ES-I3 (cell line): ENCODE results near the gene ROS1.

Source experiments
- H3K36me3 ChIP-seq: 2 replicates; pipeline ENCODE4 v1.6.1; 2013; ENCODE audit warnings: mild to moderate bottlenecking, low read length, control low read depth, moderate library complexity; ENCODE audit not compliant: insufficient read depth
- H3K4me1 ChIP-seq: 2 replicates; pipeline ENCODE4 v1.6.1; 2013; ENCODE audit warnings: mild to moderate bottlenecking, control low read depth, low read length; ENCODE audit not compliant: insufficient read depth
- H3K9ac ChIP-seq: 2 replicates; pipeline ENCODE4 v1.6.1; 2013; ENCODE audit warnings: low read depth, mild to moderate bottlenecking, low read length, moderate library complexity
- H3K9me3 ChIP-seq: 2 replicates; pipeline ENCODE4 v1.6.1; 2013; ENCODE audit warnings: mild to moderate bottlenecking, low read length, moderate library complexity; ENCODE audit not compliant: control insufficient read depth, insufficient read depth

Gene ROS1

DNA sequence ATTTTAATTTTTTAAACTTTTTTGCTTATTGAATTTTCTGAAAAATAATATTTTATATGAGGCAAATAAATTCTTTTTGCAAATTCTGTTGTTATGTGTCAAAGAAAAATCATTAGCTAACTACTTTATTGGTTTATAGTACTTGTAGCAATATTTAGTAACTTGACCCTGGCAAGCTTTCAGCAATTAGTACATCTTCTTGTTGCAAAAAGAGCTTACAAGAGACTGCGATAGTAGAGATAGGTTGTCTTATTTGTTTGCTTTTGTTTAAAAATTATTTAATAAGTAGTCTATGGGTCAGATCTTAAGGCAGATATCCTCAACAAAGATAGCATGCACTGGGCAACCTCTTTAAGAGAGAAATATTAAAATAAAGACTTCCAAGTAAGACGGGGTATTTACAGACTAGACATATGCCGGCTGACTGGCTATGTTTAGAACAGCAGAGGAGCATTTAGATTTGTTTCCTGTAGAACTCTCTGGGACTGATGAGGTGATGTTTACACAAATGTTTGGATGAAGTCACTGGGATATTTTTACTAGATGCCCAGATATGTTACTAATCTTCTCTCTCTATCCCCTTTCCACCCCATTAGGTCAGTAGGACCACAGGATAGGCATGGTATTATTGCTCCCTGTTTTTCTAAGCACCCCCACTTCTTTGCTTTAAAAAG is 135.4 kb downstream of the ROS1 start:
- no peaks in the 10 kb centered on the region for H3K36me3 ChIP-seq
- no peak overlapping the region for H3K9ac ChIP-seq
- no peaks in the 10 kb centered on the region for H3K4me1 ChIP-seq
- H3K9me3 ChIP-seq: no peaks in the 10 kb centered on the region

GRCh38 chr6:117288083-117288715 is 137.5 kb downstream of the ROS1 start:
- Histone ChIP-seq H3K9me3 (no peaks in the 10 kb centered on the region), H3K4me1 (no peaks in the 10 kb centered on the region), H3K36me3 (no peaks in the 10 kb centered on the region), H3K9ac (no peak overlapping the region)

GRCh38 chr6:117280922-117281321 is 144.8 kb downstream of the ROS1 start:
- Histone ChIP-seq H3K9ac (no peak overlapping the region), H3K36me3 (no peaks in the 10 kb centered on the region), H3K9me3 (no peaks in the 10 kb centered on the region), H3K4me1 (no peaks in the 10 kb centered on the region; the same call in 1 of the 2 replicates)

- H3K4me1 ChIP-seq: no peaks in the 10 kb centered on the region; the same call in 1 of the 2 replicates
- no peaks in the 10 kb centered on the region for H3K36me3 ChIP-seq
- H3K9me3 ChIP-seq: no peaks in the 10 kb centered on the region
- H3K9ac ChIP-seq: no peak overlapping the region
These were observed 148.9 kb downstream of the ROS1 start for GRCh38 chr6:117276778-117277316.

DNA sequence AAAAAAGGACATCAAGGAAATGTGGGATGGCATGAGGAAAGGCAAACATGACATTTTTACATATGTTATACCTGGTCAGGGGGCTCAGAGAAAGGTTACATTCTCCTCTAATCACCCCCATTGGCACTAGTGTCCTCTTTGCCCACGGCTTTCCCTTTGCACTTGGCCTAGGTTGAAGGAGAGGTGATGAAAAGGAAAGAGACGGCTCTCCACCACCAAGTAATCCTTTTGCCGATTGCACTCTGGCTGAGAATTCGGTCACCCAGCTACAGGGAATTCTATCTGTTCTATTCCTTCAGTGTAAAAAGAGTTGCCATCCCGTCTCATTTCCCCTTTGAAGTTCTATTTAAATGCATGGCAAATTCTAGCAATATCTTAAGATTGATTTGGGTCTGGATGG is 150.0 kb downstream of the ROS1 start:
- Histone ChIP-seq H3K9me3 (no peaks in the 10 kb centered on the region), H3K4me1 (no peaks in the 10 kb centered on the region; the same call in 1 of the 2 replicates), H3K9ac (no peak overlapping the region), H3K36me3 (no peaks in the 10 kb centered on the region)

GRCh38 chr6:117275205-117275604 is 150.5 kb downstream of the ROS1 start:
- Histone ChIP-seq H3K9me3 (no peaks in the 10 kb centered on the region), H3K4me1 (no peaks in the 10 kb centered on the region; the same call in 1 of the 2 replicates), H3K9ac (no peak overlapping the region), H3K36me3 (no peaks in the 10 kb centered on the region)

- no peaks in the 10 kb centered on the region for H3K36me3 ChIP-seq
These were observed 152.9 kb downstream of the ROS1 start for GRCh38 chr6:117272891-117273290.

DNA sequence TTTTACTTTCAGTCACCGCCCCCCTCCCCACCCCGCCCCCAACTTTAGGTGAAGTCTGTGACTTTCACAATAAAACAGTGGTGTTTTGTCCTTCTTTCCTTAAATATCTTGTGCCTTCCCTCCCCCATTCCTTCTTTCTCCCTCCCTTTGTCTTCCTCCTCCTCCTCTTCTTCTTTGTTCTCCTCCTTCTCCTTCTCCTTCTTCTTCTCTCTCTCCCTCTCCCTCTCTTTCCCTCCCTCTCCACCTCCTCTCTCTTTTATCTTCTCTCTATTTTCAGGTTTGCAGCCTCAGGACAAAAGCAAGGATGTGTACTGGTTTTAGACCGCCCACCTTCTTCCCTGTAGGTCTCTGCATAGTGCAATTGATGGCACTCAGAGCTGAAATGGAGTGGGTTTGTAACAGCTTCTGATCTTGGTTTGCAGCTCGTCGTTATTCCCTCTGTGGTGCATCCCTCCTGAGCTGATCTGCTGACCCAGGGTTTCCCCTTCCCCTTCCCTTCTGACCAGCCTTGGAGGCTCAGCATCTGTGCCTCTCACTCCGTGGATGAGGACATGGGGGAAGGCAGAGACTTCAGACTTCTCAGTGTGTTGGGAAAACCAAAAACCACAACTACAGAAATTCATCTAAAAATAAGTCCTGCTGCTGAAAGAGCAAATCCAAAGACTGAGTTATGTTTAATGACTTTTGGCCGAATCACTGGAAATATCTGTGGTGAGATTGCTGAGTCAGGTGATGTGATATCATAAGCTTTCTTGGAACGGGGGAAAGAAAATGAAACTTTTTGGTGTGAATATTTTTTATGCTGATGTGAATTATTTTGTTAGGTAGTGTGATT is 153.5 kb downstream of the ROS1 start:
- H3K9me3 ChIP-seq: no peaks in the 10 kb centered on the region
- H3K9ac ChIP-seq: no peak overlapping the region; the same call in 1 of the 2 replicates
- no peaks in the 10 kb centered on the region for H3K36me3 ChIP-seq
- no peaks in the 10 kb centered on the region; the same call in 1 of the 2 replicates for H3K4me1 ChIP-seq

More at GRCh38 chr6:117272891-117273290, 152.9 kb downstream of the ROS1 start:
- H3K4me1 ChIP-seq: no peaks in the 10 kb centered on the region; the same call in 1 of the 2 replicates
- H3K9ac ChIP-seq: no peak overlapping the region
- no peaks in the 10 kb centered on the region for H3K9me3 ChIP-seq

- H3K36me3 ChIP-seq: no peaks in the 10 kb centered on the region
- no peaks in the 10 kb centered on the region; the same call in 1 of the 2 replicates for H3K4me1 ChIP-seq
- H3K9me3 ChIP-seq: no peaks in the 10 kb centered on the region
- peak overlapping the region; percentile 56 for H3K9ac ChIP-seq
These were observed 154.8 kb downstream of the ROS1 start for GRCh38 chr6:117270843-117271507.

DNA sequence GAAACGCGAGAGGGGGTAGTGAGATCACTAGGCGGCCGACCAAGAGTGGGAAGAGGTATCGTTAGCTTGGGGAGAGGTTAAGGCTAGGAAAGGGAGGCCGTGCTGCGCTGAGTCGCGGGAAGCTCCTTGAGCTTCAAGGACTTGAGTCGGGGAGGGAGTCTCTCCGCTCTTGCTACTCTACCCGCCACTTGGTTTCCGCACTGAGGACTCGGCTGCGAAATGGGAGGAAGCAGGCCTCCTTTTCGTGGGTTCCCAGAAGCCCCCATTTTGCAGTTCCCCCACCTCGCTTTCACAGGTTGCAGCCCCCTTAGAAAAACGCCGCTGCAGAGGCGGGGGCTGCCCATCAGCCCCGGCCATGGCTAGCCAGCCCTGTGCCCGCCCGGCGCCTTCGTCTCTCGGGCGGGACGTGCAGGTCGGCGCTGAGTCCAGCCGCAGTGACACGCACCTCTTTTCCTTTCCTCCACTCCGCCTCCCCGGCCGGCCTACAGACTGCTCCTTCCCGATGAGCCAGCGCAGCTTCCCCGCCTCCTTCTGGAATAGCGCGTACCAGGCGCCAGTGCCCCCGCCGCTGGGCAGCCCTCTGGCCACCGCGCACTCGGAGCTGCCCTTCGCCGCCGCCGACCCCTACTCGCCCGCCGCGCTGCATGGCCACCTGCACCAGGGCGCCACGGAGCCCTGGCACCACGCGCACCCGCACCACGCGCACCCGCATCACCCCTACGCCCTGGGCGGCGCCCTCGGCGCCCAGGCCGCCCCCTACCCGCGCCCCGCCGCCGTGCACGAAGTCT is 155.5 kb downstream of the ROS1 start:
- Histone ChIP-seq H3K36me3 (no peaks in the 10 kb centered on the region), H3K9me3 (no peaks in the 10 kb centered on the region), H3K9ac (peak overlapping the region; percentile 56), H3K4me1 (no peaks in the 10 kb centered on the region; the same call in 1 of the 2 replicates)

- Histone ChIP-seq H3K4me1 (no peaks in the 10 kb centered on the region; the same call in 1 of the 2 replicates), H3K36me3 (no peaks in the 10 kb centered on the region), H3K9ac (peak overlapping the region; percentile 56; the same call in 1 of the 2 replicates), H3K9me3 (no peaks in the 10 kb centered on the region)
These were observed 156.1 kb downstream of the ROS1 start for GRCh38 chr6:117269638-117270054.

GRCh38 chr6:117268924-117269323 is 156.8 kb downstream of the ROS1 start:
- no peak overlapping the region for H3K9ac ChIP-seq

More at GRCh38 chr6:117268924-117269323, 156.8 kb downstream of the ROS1 start:
- no peaks in the 10 kb centered on the region for H3K9me3 ChIP-seq
- H3K36me3 ChIP-seq: no peaks in the 10 kb centered on the region
- H3K4me1 ChIP-seq: no peaks in the 10 kb centered on the region; the same call in 1 of the 2 replicates
